Karpas-422 (cell line): ENCODE data around the gene KCNAB2. TPM values are rescaled to one million over a fixed set of nuclear protein-coding genes. Genes with fewer than 3 reads are reported as not detected.

Source experiments
- DNase-seq: peaks from one replicate; pipeline ENCODE4 v3.0.0-alpha.2; 2015
- H2AFZ ChIP-seq: fragments of 200-600 bp; sonication (generic); 2 replicates; pipeline ENCODE4 v1.6.1; 2014; ENCODE audit warnings: antibody characterized with exemption, low read length, mixed read lengths
- H3K27ac ChIP-seq: fragments of 200-600 bp; sonication (generic); 2 replicates; pipeline ENCODE4 v1.5.1; 2014; ENCODE audit warnings: mild to moderate bottlenecking, low read length, moderate library complexity
- H3K27me3 ChIP-seq: fragments of 200-600 bp; sonication (generic); 2 replicates; pipeline ENCODE4 v1.6.1; 2014; ENCODE audit warnings: low read length, mixed read lengths
- H3K36me3 ChIP-seq: fragments of 200-600 bp; sonication (generic); 2 replicates; pipeline ENCODE4 v1.6.1; 2014; ENCODE audit warnings: low read length, mixed read lengths; ENCODE audit not compliant: insufficient read depth
- H3K4me1 ChIP-seq: fragments of 200-600 bp; sonication (generic); 2 replicates; pipeline ENCODE4 v1.6.1; 2014; ENCODE audit warnings: mild to moderate bottlenecking, low read length, mixed read lengths
- H3K4me2 ChIP-seq: fragments of 200-600 bp; sonication (generic); 2 replicates; pipeline ENCODE4 v1.6.1; 2014; ENCODE audit warnings: low read length, low read depth, mild to moderate bottlenecking; ENCODE audit not compliant: poor library complexity, severe bottlenecking
- H3K4me3 ChIP-seq: fragments of 200-600 bp; sonication (generic); 2 replicates; pipeline ENCODE4 v1.5.1; 2014; ENCODE audit warnings: mild to moderate bottlenecking, antibody characterized with exemption, low read length, mixed read lengths
- H3K79me2 ChIP-seq: fragments of 200-600 bp; sonication (generic); 2 replicates; pipeline ENCODE4 v1.6.1; 2014; ENCODE audit warnings: mild to moderate bottlenecking, low read length, mixed read lengths
- H3K9ac ChIP-seq: fragments of 200-600 bp; sonication (generic); 2 replicates; pipeline ENCODE4 v1.6.0; 2014; ENCODE audit warnings: low read length
- H3K9me2 ChIP-seq: fragments of 200-600 bp; sonication (generic), shearing (Covaris generic); replicated peaks from 2 replicates; pipeline ENCODE4 v1.6.0; 2014; ENCODE audit warnings: mild to moderate bottlenecking, low read length, moderate library complexity; ENCODE audit not compliant: insufficient read depth
- H3K9me3 ChIP-seq: fragments of 300-700, 200-600 bp; sonication (generic); 2 replicates; pipeline ENCODE4 v1.6.1; 2014; ENCODE audit warnings: low read length, mixed read lengths
- H4K20me1 ChIP-seq: fragments of 200-600 bp; sonication (generic); 2 replicates; pipeline ENCODE4 v1.6.1; 2014; ENCODE audit warnings: mild to moderate bottlenecking, antibody characterized with exemption, low read length, low read depth; ENCODE audit not compliant: insufficient read depth
- total RNA-seq: library from RNA; depleted of rRNA; stranded (reverse); fragments of >200 nt; shearing (Covaris generic); gene quantifications from 2 replicates; pipeline ENCODE4 v1.2.3, GENCODE V29; 2014; ENCODE audit warnings: low replicate concordance

Gene KCNAB2
- total RNA-seq, 1 experiment from 2014 or later: 27.3 TPM

GRCh38 chr1:6080469-6080868, 34.8 kb downstream of the KCNAB2 start:
- Histone ChIP-seq H3K4me3 (no peak overlapping the region), H3K4me1 (no peaks in the 10 kb centered on the region), H3K4me2 (no peak overlapping the region), H2AFZ (no peak overlapping the region), H3K9me3 (no peaks in the 10 kb centered on the region), H4K20me1 (no peaks in the 10 kb centered on the region), H3K9me2 (no peaks in the 10 kb centered on the region), H3K27ac (no peak overlapping the region), H3K9ac (no peak overlapping the region), H3K27me3 (no peaks in the 10 kb centered on the region), H3K36me3 (no peaks in the 10 kb centered on the region), H3K79me2 (no peaks in the 10 kb centered on the region)
- DNase-seq: no peak

DNA sequence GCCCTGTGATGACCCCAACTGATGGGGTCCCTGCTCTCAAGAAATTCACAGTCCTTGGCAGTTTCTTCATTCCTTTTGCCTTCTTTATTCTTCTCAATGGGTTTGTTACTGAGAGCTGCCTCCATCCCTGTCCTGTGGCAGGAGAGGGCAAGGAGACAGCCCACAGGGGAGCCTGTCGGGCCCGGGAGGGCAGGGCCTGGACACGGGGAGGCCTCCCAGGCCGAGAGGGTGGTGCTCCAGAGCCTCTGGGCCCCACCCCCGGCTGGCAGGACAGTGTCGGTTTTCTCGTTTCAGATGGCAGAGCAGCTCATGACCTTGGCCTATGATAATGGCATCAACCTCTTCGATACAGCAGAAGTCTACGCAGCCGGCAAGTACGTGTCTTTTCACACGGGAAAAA, 36.2 kb downstream of the KCNAB2 start:
- no peaks in the 10 kb centered on the region for H3K79me2 ChIP-seq
- H3K9me2 ChIP-seq: no peaks in the 10 kb centered on the region
- no peaks in the 10 kb centered on the region for H3K9me3 ChIP-seq
- no peaks in the 10 kb centered on the region for H4K20me1 ChIP-seq
- no peaks in the 10 kb centered on the region for H3K27me3 ChIP-seq
- no peak overlapping the region for H3K4me3 ChIP-seq
- no peak overlapping the region for H2AFZ ChIP-seq
- no peak overlapping the region for H3K4me2 ChIP-seq
- no peak overlapping the region for H3K27ac ChIP-seq
- H3K4me1 ChIP-seq: no peaks in the 10 kb centered on the region
- no peaks in the 10 kb centered on the region for H3K36me3 ChIP-seq
- no peak for DNase-seq
- no peak overlapping the region for H3K9ac ChIP-seq

DNA sequence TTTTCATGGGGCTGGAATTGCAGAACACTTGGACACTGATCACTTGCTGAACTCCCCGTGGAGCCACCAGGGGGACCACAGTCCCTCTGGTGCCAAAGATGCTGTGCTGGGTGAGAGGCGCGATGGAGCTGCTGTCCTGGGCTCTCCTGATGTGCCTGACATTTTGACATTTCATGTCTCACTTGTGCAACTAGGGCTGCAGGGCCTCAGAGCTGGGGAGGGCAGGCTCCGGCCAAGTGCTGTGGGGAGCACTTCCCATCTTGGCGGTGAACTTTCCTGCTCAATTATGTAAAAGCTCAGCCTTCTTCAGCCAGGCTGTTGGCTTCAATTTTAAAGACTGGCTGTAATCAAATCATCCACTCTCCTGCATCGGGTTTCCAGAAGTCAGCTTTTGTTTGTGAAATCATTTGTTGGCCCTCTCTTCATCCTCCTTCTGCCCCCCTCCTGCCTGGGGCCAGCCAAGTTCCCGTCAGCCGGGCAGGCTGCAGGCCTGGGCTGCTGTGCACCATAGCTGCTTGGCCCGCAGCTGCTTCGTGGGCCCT, 36.8 kb downstream of the KCNAB2 start:
- no peaks in the 10 kb centered on the region for H3K9me2 ChIP-seq
- no peak overlapping the region for H2AFZ ChIP-seq
- H3K27ac ChIP-seq: no peak overlapping the region
- H3K36me3 ChIP-seq: no peaks in the 10 kb centered on the region
- H4K20me1 ChIP-seq: no peaks in the 10 kb centered on the region
- H3K27me3 ChIP-seq: no peaks in the 10 kb centered on the region
- no peaks in the 10 kb centered on the region for H3K79me2 ChIP-seq
- H3K4me3 ChIP-seq: no peak overlapping the region
- no peak overlapping the region for H3K9ac ChIP-seq
- DNase-seq: no peak
- H3K4me1 ChIP-seq: no peaks in the 10 kb centered on the region
- no peaks in the 10 kb centered on the region for H3K9me3 ChIP-seq
- H3K4me2 ChIP-seq: no peak overlapping the region

DNA sequence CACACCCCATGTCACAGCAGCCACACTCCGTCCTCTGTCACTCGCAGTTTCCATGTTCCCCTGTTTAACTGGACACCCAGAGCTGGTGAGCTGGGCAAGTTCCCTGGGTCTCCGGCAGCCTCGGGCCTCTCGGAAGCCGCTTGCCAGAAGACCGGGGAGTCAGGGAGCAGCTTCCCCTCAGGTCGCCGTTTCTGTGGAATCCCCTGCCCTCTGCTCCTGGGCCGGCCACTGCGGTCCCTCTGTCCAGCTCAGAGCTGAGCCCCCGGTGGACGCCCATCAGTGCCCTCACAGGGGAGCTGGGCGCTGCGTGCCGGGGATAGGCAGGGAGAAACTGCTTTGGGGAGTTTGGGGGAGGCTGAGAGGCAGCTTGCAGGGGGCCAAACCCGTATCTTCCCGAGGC, 37.7 kb downstream of the KCNAB2 start:
- no peaks in the 10 kb centered on the region for H3K9me3 ChIP-seq
- no peak overlapping the region for H2AFZ ChIP-seq
- no peak for DNase-seq
- no peaks in the 10 kb centered on the region for H3K9me2 ChIP-seq
- H3K36me3 ChIP-seq: no peaks in the 10 kb centered on the region
- no peak overlapping the region for H3K9ac ChIP-seq
- H3K4me1 ChIP-seq: no peaks in the 10 kb centered on the region
- no peaks in the 10 kb centered on the region for H4K20me1 ChIP-seq
- no peak overlapping the region for H3K4me2 ChIP-seq
- no peak overlapping the region for H3K27ac ChIP-seq
- H3K4me3 ChIP-seq: no peak overlapping the region
- H3K27me3 ChIP-seq: no peaks in the 10 kb centered on the region
- H3K79me2 ChIP-seq: no peaks in the 10 kb centered on the region

DNA sequence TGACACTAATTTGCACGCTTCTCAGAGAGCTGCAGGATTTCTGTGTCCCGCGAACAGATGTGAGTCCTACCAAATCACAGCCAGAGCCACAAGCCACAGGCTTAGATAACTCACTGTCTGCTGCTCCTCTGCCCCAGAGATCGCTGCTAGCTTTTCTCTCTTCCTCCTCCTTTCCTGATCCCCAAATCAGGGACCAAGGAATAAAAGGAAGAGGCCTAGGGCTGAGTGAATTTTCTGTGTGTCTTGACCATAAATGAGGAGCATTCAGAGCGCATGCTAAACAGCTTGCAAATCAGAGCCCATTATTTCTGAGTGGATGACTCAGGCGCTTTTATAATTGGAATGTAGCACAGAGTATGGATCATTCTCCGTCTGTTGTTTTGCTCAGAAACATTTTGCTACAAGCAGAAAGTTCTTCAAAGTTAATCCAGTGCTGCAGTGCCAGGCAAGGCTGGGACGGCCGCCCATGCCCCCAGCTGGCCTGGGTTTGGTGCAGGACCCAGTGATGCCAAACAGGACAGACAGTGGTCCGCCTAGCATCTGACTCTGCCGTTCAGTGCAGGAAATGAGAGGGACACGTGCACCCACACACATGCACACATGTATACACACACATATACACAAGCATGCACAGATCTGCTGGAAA, 38.2 kb downstream of the KCNAB2 start:
- no peaks in the 10 kb centered on the region for H3K27me3 ChIP-seq
- no peaks in the 10 kb centered on the region for H3K9me3 ChIP-seq
- H3K4me2 ChIP-seq: no peak overlapping the region
- no peak overlapping the region for H3K9ac ChIP-seq
- no peaks in the 10 kb centered on the region for H3K79me2 ChIP-seq
- no peak overlapping the region for H2AFZ ChIP-seq
- no peaks in the 10 kb centered on the region for H3K36me3 ChIP-seq
- H4K20me1 ChIP-seq: no peaks in the 10 kb centered on the region
- no peak for DNase-seq
- H3K27ac ChIP-seq: no peak overlapping the region
- H3K4me3 ChIP-seq: no peak overlapping the region
- H3K4me1 ChIP-seq: no peaks in the 10 kb centered on the region
- H3K9me2 ChIP-seq: no peaks in the 10 kb centered on the region

- H3K79me2 ChIP-seq: no peaks in the 10 kb centered on the region
- H4K20me1 ChIP-seq: no peaks in the 10 kb centered on the region
- H3K27ac ChIP-seq: no peak overlapping the region
- no peak overlapping the region for H3K9ac ChIP-seq
- H2AFZ ChIP-seq: no peak overlapping the region
- H3K36me3 ChIP-seq: no peaks in the 10 kb centered on the region
- no peaks in the 10 kb centered on the region for H3K27me3 ChIP-seq
- no peaks in the 10 kb centered on the region for H3K9me2 ChIP-seq
- no peak for DNase-seq
- no peaks in the 10 kb centered on the region for H3K4me1 ChIP-seq
- no peak overlapping the region for H3K4me3 ChIP-seq
- H3K4me2 ChIP-seq: no peak overlapping the region
- H3K9me3 ChIP-seq: no peaks in the 10 kb centered on the region
These were observed 39.2 kb downstream of the KCNAB2 start for GRCh38 chr1:6084781-6085495.

DNA sequence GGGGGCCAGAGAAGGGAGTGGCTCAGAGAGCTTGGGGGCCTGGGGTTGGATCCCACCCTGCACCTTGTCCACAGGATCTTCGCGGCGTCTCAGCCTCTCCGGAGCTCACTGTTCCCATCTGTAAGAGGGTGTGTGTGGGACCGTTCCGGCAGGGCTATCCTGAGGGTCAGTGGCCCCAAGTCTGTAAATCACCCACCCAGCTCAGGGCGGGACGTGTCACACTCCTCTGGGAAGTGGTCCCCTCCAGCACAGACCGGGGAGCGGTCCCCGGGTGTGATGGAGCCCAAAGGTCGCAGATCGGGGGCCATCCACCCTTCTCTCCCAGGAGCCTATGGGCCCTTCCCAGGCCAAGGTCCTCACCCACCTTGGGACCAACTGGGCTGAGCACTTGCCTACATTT, 40.0 kb downstream of the KCNAB2 start:
- Histone ChIP-seq H3K9me3 (no peaks in the 10 kb centered on the region), H3K9me2 (no peaks in the 10 kb centered on the region), H4K20me1 (no peaks in the 10 kb centered on the region), H3K27me3 (no peaks in the 10 kb centered on the region), H3K9ac (no peak overlapping the region), H2AFZ (no peak overlapping the region), H3K4me1 (no peaks in the 10 kb centered on the region), H3K27ac (no peak overlapping the region), H3K79me2 (no peaks in the 10 kb centered on the region), H3K4me2 (no peak overlapping the region), H3K36me3 (no peaks in the 10 kb centered on the region), H3K4me3 (no peak overlapping the region)
- DNase-seq: no peak

GRCh38 chr1:6086358-6086757, 40.7 kb downstream of the KCNAB2 start:
- no peaks in the 10 kb centered on the region for H3K27me3 ChIP-seq
- H3K27ac ChIP-seq: no peak overlapping the region
- H3K4me3 ChIP-seq: no peak overlapping the region
- H3K9ac ChIP-seq: no peak overlapping the region
- H4K20me1 ChIP-seq: no peaks in the 10 kb centered on the region
- no peak for DNase-seq
- no peaks in the 10 kb centered on the region for H3K36me3 ChIP-seq
- H3K79me2 ChIP-seq: no peaks in the 10 kb centered on the region
- no peaks in the 10 kb centered on the region for H3K9me3 ChIP-seq
- H2AFZ ChIP-seq: no peak overlapping the region
- no peaks in the 10 kb centered on the region for H3K4me1 ChIP-seq
- no peaks in the 10 kb centered on the region for H3K9me2 ChIP-seq
- H3K4me2 ChIP-seq: no peak overlapping the region
